Smooth muscle cell (in vitro differentiated cells): ENCODE results near the gene HMSD. TPM values are rescaled to one million over a fixed set of nuclear protein-coding genes. Genes with fewer than 3 reads are reported as not detected.

Experiments
- DNase-seq: peaks from one replicate; lab custom pipeline; 2025; ENCODE audit not compliant: unreplicated experiment; lab: John Stamatoyannopoulos, UW
- H2AFZ ChIP-seq: fragments of 200-600 bp; sonication (generic); 2 replicates; pipeline ENCODE4 v1.6.0; 2016; ENCODE audit warnings: antibody characterized with exemption, low read depth, mild to moderate bottlenecking
- H3F3A ChIP-seq: fragments of 200-600 bp; sonication (generic); 2 replicates; pipeline ENCODE4 v1.6.0; 2017; ENCODE audit warnings: antibody characterized with exemption, low read depth
- H3K27ac ChIP-seq: fragments of 200-600 bp; sonication (generic); 2 replicates; pipeline ENCODE4 v1.5.1; 2016; ENCODE audit warnings: low read depth, mild to moderate bottlenecking
- H3K27me3 ChIP-seq: fragments of 200-600 bp; sonication (generic); 2 replicates; pipeline ENCODE4 v1.6.1; 2016; ENCODE audit warnings: low read depth, mild to moderate bottlenecking
- H3K36me3 ChIP-seq: fragments of 200-600 bp; sonication (generic); 2 replicates; pipeline ENCODE4 v1.5.1; 2016; ENCODE audit warnings: low read depth
- H3K4me1 ChIP-seq: fragments of 200-600 bp; sonication (generic); 2 replicates; pipeline ENCODE4 v1.5.1; 2016; ENCODE audit warnings: low read depth
- H3K4me2 ChIP-seq: fragments of 200-600 bp; sonication (generic); 2 replicates; pipeline ENCODE4 v1.6.0; 2016; ENCODE audit warnings: mild to moderate bottlenecking
- H3K4me3 ChIP-seq: fragments of 200-600 bp; sonication (generic); 2 replicates; pipeline ENCODE4 v1.5.1; 2016; ENCODE audit warnings: mild to moderate bottlenecking
- H3K79me2 ChIP-seq: fragments of 200-600 bp; sonication (generic); 2 replicates; pipeline ENCODE4 v1.6.0; 2016; ENCODE audit warnings: low read depth, mild to moderate bottlenecking
- H3K9ac ChIP-seq: fragments of 200-600 bp; sonication (generic); 2 replicates; pipeline ENCODE4 v1.6.0; 2016; ENCODE audit warnings: low read depth
- H3K9me3 ChIP-seq: fragments of 200-600 bp; sonication (generic); replicated peaks from 2 replicates; pipeline ENCODE4 v1.5.1; 2016; ENCODE audit warnings: low read depth
- H4K20me1 ChIP-seq: fragments of 200-600 bp; sonication (generic); 2 replicates; pipeline ENCODE4 v1.6.0; 2016; ENCODE audit warnings: low read depth
- CTCF ChIP-seq: fragments of 200-600 bp; sonication (generic); IDR thresholded peaks from 2 replicates; pipeline ENCODE4 v1.5.1; 2017; ENCODE audit warnings: borderline replicate concordance, mild to moderate bottlenecking, antibody characterized with exemption; ENCODE audit not compliant: insufficient read depth, poor library complexity, severe bottlenecking
- WGBS: methylation state at CpG from one replicate; pipeline ENCODE4 v1.1.7; 2016; ENCODE audit warnings: low lambda C conversion rate; 5-methylcytosine and 5-hydroxymethylcytosine counted together
- polyA plus RNA-seq: library from polyadenylated mRNA; unstranded; fragments of >200 nt; fragmentation: Nextera tagmentation; extraction: Ambion mirVana; gene quantifications from 2 replicates; pipeline ENCODE4 v1.2.1, GENCODE V29; 2016
- total RNA-seq: library from RNA; depleted of rRNA; stranded (reverse); fragments of >200 nt; gene quantifications from 2 replicates; pipeline ENCODE4 v1.2.3, GENCODE V29; 2014

The HMSD gene
- total and polyA plus RNA-seq, 2 experiments from 2014 or later, result 0.26 TPM; not detected in 1

DNA sequence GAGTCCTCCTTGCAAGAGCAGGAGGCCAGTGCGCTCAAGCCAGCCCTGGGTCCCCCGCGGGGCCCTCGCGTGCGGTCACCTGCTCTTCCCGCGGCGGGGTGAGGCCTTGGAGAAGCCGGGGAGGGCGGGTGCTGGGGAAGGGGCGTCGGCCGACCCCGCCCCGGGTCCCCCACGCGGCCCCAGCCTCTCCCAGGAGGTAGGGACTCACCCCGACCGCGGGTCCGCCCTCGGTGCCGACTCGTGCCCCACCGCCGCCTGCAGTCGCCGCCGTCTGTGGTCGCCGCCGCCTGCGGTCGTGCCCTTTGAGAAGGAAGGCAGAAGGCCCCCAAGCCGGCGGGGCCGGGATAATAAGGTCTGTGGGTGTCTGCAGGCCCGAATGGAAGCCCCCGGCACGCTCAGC, 53.5 kb downstream of the HMSD start:
- no peak for TF ChIP-seq CTCF

DNA sequence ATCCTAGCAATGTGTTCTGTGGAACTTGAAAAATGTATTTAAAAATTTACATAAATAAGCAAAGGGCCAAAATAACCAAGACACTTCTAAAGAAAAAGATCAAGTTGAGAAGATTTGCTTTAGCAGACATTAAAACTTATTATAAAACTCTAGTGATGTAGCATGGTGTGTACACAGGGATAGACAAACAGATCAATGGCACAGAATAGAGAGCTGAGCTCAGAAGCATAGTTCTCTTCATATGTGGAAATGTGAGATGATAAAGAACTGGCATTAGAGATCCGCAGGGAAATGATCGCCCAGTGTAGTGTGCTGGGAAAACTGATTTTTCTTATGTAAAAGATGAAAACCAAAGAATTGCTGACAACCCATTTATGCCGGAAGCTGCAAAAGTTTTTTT, 60.2 kb downstream of the HMSD start:
- no peaks in the 10 kb centered on the region for H3K79me2 ChIP-seq

More for the DNA sequence above, 53.5 kb downstream of the HMSD start:
- Histone ChIP-seq H3K79me2 (no peaks in the 10 kb centered on the region), H4K20me1 (no peaks in the 10 kb centered on the region), H3K36me3 (no peaks in the 10 kb centered on the region), H3F3A (no peaks in the 10 kb centered on the region), H3K27ac (no peak overlapping the region), H3K27me3 (no peaks in the 10 kb centered on the region), H3K4me3 (no peak overlapping the region), H3K4me1 (no peaks in the 10 kb centered on the region), H2AFZ (no peak overlapping the region), H3K9me3 (no peaks in the 10 kb centered on the region), H3K9ac (no peak overlapping the region), H3K4me2 (no peak overlapping the region)
- no peak for DNase-seq
- WGBS, result 96% methylated on average over 27 of the region's 41 CpGs

More for the DNA sequence above, 60.2 kb downstream of the HMSD start:
- H3K36me3 ChIP-seq, result no peaks in the 10 kb centered on the region
- no peak for DNase-seq
- H3K9ac ChIP-seq, result no peak overlapping the region
- 94% methylated on average over 3 of the region's 3 CpGs for WGBS
- H3K4me2 ChIP-seq, result no peak overlapping the region
- H2AFZ ChIP-seq, result no peak overlapping the region
- H3K27ac ChIP-seq, result no peak overlapping the region
- no peaks in the 10 kb centered on the region for H3F3A ChIP-seq
- H3K27me3 ChIP-seq, result no peaks in the 10 kb centered on the region
- no peaks in the 10 kb centered on the region for H3K4me1 ChIP-seq
- H3K4me3 ChIP-seq, result no peak overlapping the region
- no peak for TF ChIP-seq CTCF
- no peaks in the 10 kb centered on the region for H3K9me3 ChIP-seq
- H4K20me1 ChIP-seq, result no peaks in the 10 kb centered on the region

Other genes starting within 250 kb of the HMSD start
- 1.1 and 1.4 TPM in 2 replicates for gene SERPINB11, start 246.3 kb upstream of the HMSD start, total RNA-seq
- gene SERPINB11, start 246.3 kb upstream of the HMSD start, polyA plus RNA-seq, result 0.25 TPM in 1 of 2 replicates, not detected in the other
- 111 and 174 TPM in 2 replicates for gene SERPINB7, start 173.9 kb upstream of the HMSD start, total RNA-seq
- 18.4 and 30.0 TPM in 2 replicates for gene SERPINB7, start 173.9 kb upstream of the HMSD start, polyA plus RNA-seq
- gene SERPINB2, start 61.6 kb upstream of the HMSD start, total RNA-seq, result 26.8 and 29.8 TPM in 2 replicates
- gene SERPINB2, start 61.6 kb upstream of the HMSD start, polyA plus RNA-seq, result 8.9 and 15.5 TPM in 2 replicates
- 0.31 TPM in 1 of 2 replicates, not detected in the other for gene SERPINB10, start 41.3 kb upstream of the HMSD start, total RNA-seq
- gene SERPINB10, start 41.3 kb upstream of the HMSD start, polyA plus RNA-seq, result not detected in 2 replicates
- gene SERPINB8, start 20.8 kb downstream of the HMSD start, total RNA-seq, result 13.9 and 20.5 TPM in 2 replicates
- 12.0 and 15.9 TPM in 2 replicates for gene SERPINB8, start 20.8 kb downstream of the HMSD start, polyA plus RNA-seq
- gene LINC00305, start 199.8 kb downstream of the HMSD start, total RNA-seq, result not detected in 2 replicates
- 0.48 and 0.97 TPM in 2 replicates for gene LINC00305, start 199.8 kb downstream of the HMSD start, polyA plus RNA-seq